ENCODE measurements around the gene AK4.
A peak's percentile ranks its signal among the peaks of the same experiment; 100 is the strongest.
"Not testable (repeated sequence)": the region's sequence is repeated elsewhere in the genome, so short reads cannot be mapped to it uniquely, and the experiment has no call there.

The AK4 gene

DNA sequence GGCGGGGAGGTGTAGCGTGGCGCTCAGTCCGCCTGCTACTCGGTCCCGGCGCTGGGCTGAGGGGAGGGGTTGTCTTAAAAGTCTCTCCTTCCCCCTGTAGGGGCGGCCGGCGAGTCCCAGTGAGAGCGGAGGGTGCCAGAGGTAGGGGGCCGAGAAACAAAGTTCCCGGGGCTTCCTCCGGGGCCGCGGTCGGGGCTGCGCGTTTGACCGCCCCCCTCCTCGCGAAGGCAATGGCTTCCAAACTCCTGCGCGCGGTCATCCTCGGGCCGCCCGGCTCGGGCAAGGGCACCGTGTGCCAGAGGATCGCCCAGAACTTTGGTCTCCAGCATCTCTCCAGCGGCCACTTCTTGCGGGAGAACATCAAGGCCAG is at the start of gene AK4:
AK4 (plus strand) TSS at position 26 of the 370 bp plus-strand sequence; CDS start at position 231, 205 bp downstream.
- peak; percentile 57 for ATAC-seq
- peaks cover 68% of the 10 kb centered on the region for H3K27me3 Mint-ChIP-seq
- not testable (repeated sequence) for H3K27ac Mint-ChIP-seq, H3K36me3 Mint-ChIP-seq, H3K9me3 Mint-ChIP-seq
- H3K4me1 Mint-ChIP-seq, result peaks cover 14% of the 10 kb centered on the region
- H3K4me3 Mint-ChIP-seq, result peak within 1 kb of the TSS; percentile 88

- H3K27ac Mint-ChIP-seq, result no peak overlapping the region
- H3K4me3 Mint-ChIP-seq, result no peak overlapping the region
- no peaks in the 10 kb centered on the region for H3K36me3 Mint-ChIP-seq
These were observed 44.2 kb upstream of the AK4 start for GRCh38 chr1:65103807-65104206.

DNA sequence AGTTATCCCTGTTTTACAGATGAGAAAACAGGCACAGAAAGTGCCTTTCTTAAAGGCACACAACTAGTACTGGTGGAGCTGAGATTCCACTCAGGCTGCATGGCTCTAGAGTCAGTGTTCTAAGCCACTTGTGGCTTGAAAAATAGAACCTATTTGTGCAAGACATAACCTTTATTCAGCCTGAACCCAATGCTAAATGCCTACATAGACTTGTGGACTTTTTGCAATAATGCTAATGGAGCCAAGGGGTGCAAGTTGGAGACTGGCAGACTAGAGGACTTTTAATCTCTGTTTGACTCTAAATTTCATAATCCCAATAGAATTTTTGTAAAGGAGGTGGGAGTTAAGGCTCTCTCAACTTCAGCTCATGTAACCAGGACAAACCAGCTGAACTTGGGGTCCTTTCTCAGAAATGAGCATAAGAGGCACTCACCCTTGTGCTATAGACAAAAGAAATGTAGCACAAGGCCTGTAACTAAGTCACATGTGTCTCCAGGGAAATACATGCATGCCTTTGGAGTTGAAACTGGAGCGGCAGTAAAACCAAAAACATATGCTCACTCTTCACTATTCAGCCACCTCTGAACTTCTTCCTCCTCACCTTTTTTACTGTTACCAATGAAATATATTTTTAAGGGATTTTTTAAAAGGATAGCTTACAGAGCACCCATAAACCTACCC is 43.0 kb upstream of the AK4 start:
- peaks cover 43% of the 10 kb centered on the region for H3K27me3 Mint-ChIP-seq
- peaks cover 5% of the 10 kb centered on the region for H3K9me3 Mint-ChIP-seq
- H3K27ac Mint-ChIP-seq, result no peak overlapping the region
- no peaks in the 10 kb centered on the region for H3K4me1 Mint-ChIP-seq
- H3K36me3 Mint-ChIP-seq, result no peaks in the 10 kb centered on the region
- no peak overlapping the region for H3K4me3 Mint-ChIP-seq
- no peak for ATAC-seq

More at GRCh38 chr1:65103807-65104206, 44.2 kb upstream of the AK4 start:
- no peaks in the 10 kb centered on the region for H3K4me1 Mint-ChIP-seq
- H3K9me3 Mint-ChIP-seq, result peaks cover 8% of the 10 kb centered on the region
- peaks cover 34% of the 10 kb centered on the region for H3K27me3 Mint-ChIP-seq
- no peak for ATAC-seq

- Mint-ChIP-seq H3K4me1 (no peaks in the 10 kb centered on the region), H3K36me3 (no peaks in the 10 kb centered on the region), H3K27ac (no peak overlapping the region), H3K27me3 (peaks cover 49% of the 10 kb centered on the region), H3K4me3 (no peak overlapping the region), H3K9me3 (peaks cover 8% of the 10 kb centered on the region)
- no peak for ATAC-seq
These were observed 42.4 kb upstream of the AK4 start for GRCh38 chr1:65105596-65105995.

DNA sequence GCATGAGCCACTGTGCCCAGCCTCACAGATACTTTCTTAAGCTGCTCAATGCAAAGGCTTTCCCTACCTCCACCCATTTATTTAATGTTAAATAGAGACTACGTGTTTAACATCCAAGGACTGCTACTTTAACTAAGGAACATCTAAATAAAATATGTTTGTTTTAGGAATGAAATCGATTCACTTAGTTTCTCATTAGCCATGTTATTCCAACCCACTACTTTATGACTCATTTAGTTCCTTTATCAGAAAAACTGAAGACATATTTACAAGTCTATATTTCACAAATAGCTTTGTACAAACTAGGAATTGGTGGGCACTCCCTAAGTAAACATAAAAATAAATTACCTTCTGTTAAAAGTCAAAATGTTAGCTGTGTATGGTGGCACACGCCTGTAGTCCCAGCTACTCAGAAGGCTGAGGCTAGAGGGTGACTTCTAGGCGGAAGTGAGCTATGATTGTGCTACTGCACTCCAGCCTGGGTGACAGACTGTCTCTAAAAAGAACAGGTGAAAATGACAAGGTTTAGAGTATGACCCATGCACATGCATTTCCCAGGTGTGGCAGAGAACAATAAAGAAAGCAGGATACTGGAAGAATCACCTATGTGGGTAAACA is 39.9 kb upstream of the AK4 start:
- peaks cover 74% of the 10 kb centered on the region for H3K27me3 Mint-ChIP-seq
- no peaks in the 10 kb centered on the region for H3K4me1 Mint-ChIP-seq
- no peak overlapping the region for H3K4me3 Mint-ChIP-seq
- H3K9me3 Mint-ChIP-seq, result peaks cover 15% of the 10 kb centered on the region
- peaks cover 6% of the 10 kb centered on the region for H3K36me3 Mint-ChIP-seq
- no peak for ATAC-seq
- no peak overlapping the region for H3K27ac Mint-ChIP-seq

DNA sequence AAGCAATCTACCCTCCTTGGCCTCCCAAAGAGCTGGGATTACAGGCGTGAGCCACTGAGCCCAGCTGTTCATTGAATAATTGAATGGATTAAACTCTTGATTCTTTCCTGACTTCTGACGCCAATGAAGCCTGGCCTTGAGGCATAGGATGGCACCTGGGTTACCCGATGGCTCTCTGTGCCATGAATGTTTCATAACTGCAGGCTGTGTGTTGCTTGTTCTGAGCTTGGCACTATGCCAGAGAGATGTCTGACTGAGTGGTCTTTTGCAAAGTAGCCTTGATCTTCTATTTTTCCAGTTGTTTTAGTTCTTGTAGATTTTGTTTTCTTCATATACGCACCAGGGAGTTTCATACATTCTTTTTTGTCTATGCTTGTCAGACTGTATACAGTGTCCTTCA is 38.5 kb upstream of the AK4 start:
- H3K27me3 Mint-ChIP-seq, result peaks cover 77% of the 10 kb centered on the region
- H3K27ac Mint-ChIP-seq, result no peak overlapping the region
- H3K4me1 Mint-ChIP-seq, result no peaks in the 10 kb centered on the region
- H3K4me3 Mint-ChIP-seq, result no peak overlapping the region
- peaks cover 14% of the 10 kb centered on the region for H3K9me3 Mint-ChIP-seq
- H3K36me3 Mint-ChIP-seq, result peaks cover 6% of the 10 kb centered on the region
- ATAC-seq, result no peak

GRCh38 chr1:65112811-65113210 is 35.2 kb upstream of the AK4 start:
- Mint-ChIP-seq H3K4me3 (no peak overlapping the region), H3K27ac (no peak overlapping the region), H3K9me3 (peaks cover 14% of the 10 kb centered on the region), H3K36me3 (peaks cover 6% of the 10 kb centered on the region), H3K4me1 (no peaks in the 10 kb centered on the region), H3K27me3 (peaks cover 53% of the 10 kb centered on the region)
- no peak for ATAC-seq

DNA sequence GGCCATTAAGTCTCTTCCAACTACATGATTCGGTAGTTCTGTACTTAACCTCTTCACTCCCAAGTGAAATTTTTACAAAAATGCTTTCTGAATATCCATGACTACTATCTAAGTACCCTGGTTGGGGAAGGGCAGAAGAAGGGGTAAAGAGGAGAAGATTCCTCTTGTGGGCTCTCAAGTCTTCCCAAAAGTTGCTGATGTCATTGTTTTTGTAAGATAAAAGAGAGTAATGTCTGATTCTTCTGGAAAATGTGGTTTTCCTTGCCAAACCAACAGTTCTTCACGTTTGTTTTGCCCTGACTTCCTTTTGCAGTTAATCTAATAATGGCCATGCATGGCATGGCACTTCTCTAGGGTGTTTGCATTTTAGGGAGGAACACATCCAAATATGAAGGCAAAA is 34.7 kb upstream of the AK4 start:
- H3K36me3 Mint-ChIP-seq, result peaks cover 6% of the 10 kb centered on the region
- H3K27me3 Mint-ChIP-seq, result peaks cover 57% of the 10 kb centered on the region
- H3K4me1 Mint-ChIP-seq, result no peaks in the 10 kb centered on the region
- no peak overlapping the region for H3K27ac Mint-ChIP-seq
- ATAC-seq, result no peak
- H3K4me3 Mint-ChIP-seq, result no peak overlapping the region
- peaks cover 14% of the 10 kb centered on the region for H3K9me3 Mint-ChIP-seq

DNA sequence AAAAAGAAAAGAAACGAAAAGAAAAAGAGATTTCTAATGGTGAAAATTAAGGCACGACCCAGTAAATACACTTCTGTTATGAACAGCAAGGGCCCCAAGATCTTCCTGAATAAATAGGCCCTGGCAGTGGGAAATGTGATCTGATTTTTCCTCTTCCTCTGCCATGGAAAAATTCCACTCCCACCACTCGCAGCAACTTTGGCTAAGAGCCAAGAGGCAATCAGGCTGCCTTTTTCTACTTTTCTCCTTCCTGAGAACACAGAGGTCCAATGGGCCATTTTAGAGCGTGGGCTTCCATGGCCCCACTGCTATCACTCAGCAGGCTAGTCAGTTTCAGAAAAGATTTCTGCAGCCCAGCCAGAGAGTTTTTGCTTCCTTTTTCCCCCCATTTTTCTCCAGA is 33.7 kb upstream of the AK4 start:
- Mint-ChIP-seq H3K27ac (no peak overlapping the region), H3K27me3 (peaks cover 55% of the 10 kb centered on the region), H3K36me3 (peaks cover 6% of the 10 kb centered on the region), H3K4me3 (no peak overlapping the region), H3K9me3 (peaks cover 14% of the 10 kb centered on the region), H3K4me1 (no peaks in the 10 kb centered on the region)
- no peak for ATAC-seq

GRCh38 chr1:65119951-65120350 is 28.1 kb upstream of the AK4 start:
- Mint-ChIP-seq H3K27me3 (peaks cover 25% of the 10 kb centered on the region), H3K9me3 (no peaks in the 10 kb centered on the region), H3K36me3 (no peaks in the 10 kb centered on the region), H3K27ac (no peak overlapping the region), H3K4me1 (no peaks in the 10 kb centered on the region), H3K4me3 (no peak overlapping the region)
- no peak for ATAC-seq

- H3K27me3 Mint-ChIP-seq, result peaks cover 18% of the 10 kb centered on the region
- H3K36me3 Mint-ChIP-seq, ATAC-seq, H3K9me3 Mint-ChIP-seq, H3K27ac Mint-ChIP-seq, H3K4me1 Mint-ChIP-seq, H3K4me3 Mint-ChIP-seq: not testable (repeated sequence)
These were observed 18.9 kb upstream of the AK4 start for GRCh38 chr1:65129104-65129503.

- H3K9me3 Mint-ChIP-seq, result no peaks in the 10 kb centered on the region
- no peaks in the 10 kb centered on the region for H3K4me1 Mint-ChIP-seq
- peaks cover 48% of the 10 kb centered on the region for H3K27me3 Mint-ChIP-seq
- no peak overlapping the region for H3K27ac Mint-ChIP-seq
- no peaks in the 10 kb centered on the region for H3K36me3 Mint-ChIP-seq
- no peak overlapping the region for H3K4me3 Mint-ChIP-seq
- ATAC-seq, result no peak
These were observed 9.5 kb upstream of the AK4 start for GRCh38 chr1:65138524-65138923.

GRCh38 chr1:65139793-65140192 is 8.2 kb upstream of the AK4 start:
- not testable (repeated sequence) for H3K4me1 Mint-ChIP-seq, ATAC-seq

DNA sequence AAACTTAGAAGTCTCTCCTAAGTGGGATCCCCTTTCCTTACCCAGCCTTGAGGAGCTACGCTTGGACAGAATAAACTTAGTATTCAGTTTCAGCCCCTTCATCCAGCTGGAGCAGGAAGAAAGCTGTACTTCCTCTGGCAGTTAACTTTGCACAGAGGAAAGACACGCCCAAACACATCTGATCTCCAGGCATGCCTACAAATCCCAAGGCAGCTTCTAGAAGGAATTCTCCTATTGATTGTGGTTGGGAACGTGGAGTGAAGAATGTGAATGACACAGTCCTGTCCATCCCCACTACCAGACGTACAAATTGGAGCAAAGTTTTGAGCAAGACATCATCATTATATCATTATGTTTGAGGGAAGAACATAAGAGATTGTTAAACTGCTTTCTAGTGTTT is 6.6 kb upstream of the AK4 start:
- H3K36me3 Mint-ChIP-seq, result no peaks in the 10 kb centered on the region
- no peaks in the 10 kb centered on the region for H3K4me1 Mint-ChIP-seq
- H3K9me3 Mint-ChIP-seq, result no peaks in the 10 kb centered on the region
- no peak overlapping the region for H3K4me3 Mint-ChIP-seq
- peaks cover 68% of the 10 kb centered on the region for H3K27me3 Mint-ChIP-seq
- no peak overlapping the region for H3K27ac Mint-ChIP-seq
- ATAC-seq, result no peak

More at GRCh38 chr1:65139793-65140192, 8.2 kb upstream of the AK4 start:
- peaks cover 59% of the 10 kb centered on the region for H3K27me3 Mint-ChIP-seq
- H3K9me3 Mint-ChIP-seq, H3K27ac Mint-ChIP-seq, H3K36me3 Mint-ChIP-seq, H3K4me3 Mint-ChIP-seq: not testable (repeated sequence)

GRCh38 chr1:65141918-65142317 is 6.1 kb upstream of the AK4 start:
- H3K27me3 Mint-ChIP-seq, result peaks cover 73% of the 10 kb centered on the region
- H3K27ac Mint-ChIP-seq, result no peak overlapping the region
- no peak for ATAC-seq
- H3K9me3 Mint-ChIP-seq, result no peaks in the 10 kb centered on the region
- peaks cover 5% of the 10 kb centered on the region for H3K4me1 Mint-ChIP-seq
- no peaks in the 10 kb centered on the region for H3K36me3 Mint-ChIP-seq
- no peak overlapping the region for H3K4me3 Mint-ChIP-seq

- H3K36me3 Mint-ChIP-seq, H3K4me3 Mint-ChIP-seq, ATAC-seq, H3K27ac Mint-ChIP-seq, H3K9me3 Mint-ChIP-seq, H3K4me1 Mint-ChIP-seq: not testable (repeated sequence)
- peaks cover 77% of the 10 kb centered on the region for H3K27me3 Mint-ChIP-seq
These were observed 4.8 kb upstream of the AK4 start for GRCh38 chr1:65143112-65143658.

Data from stimulated activated memory B cell treated with anti-CD40 and anti-IgM and Interleukin-4, amounts not matched to agents 10 μg/mL and 1 μg/mL and 100 μg/mL, for 72 hours (primary cell).